Measurements from ENCODE around the gene PRSS50.
A peak's percentile ranks its signal among the peaks of the same experiment; 100 is the strongest.
"Not testable (repeated sequence)": the region's sequence is repeated elsewhere in the genome, so short reads cannot be mapped to it uniquely, and the experiment has no call there.

Gene PRSS50

GRCh38 chr3:46705751-46706552 lies 11.7 kb downstream of the PRSS50 start:
- H3K4me3 Mint-ChIP-seq, result no peak overlapping the region
- no peak overlapping the region for H3K27ac Mint-ChIP-seq
- ATAC-seq, result no peak
- H3K27me3 Mint-ChIP-seq, result peaks cover 24% of the 10 kb centered on the region
- no peaks in the 10 kb centered on the region for H3K4me1 Mint-ChIP-seq
- no peaks in the 10 kb centered on the region for H3K36me3 Mint-ChIP-seq
- no peaks in the 10 kb centered on the region for H3K9me3 Mint-ChIP-seq

GRCh38 chr3:46705022-46705530 lies 12.6 kb downstream of the PRSS50 start:
- Mint-ChIP-seq H3K4me1 (no peaks in the 10 kb centered on the region), H3K27ac (no peak overlapping the region), H3K27me3 (peaks cover 24% of the 10 kb centered on the region), H3K36me3 (no peaks in the 10 kb centered on the region), H3K9me3 (no peaks in the 10 kb centered on the region), H3K4me3 (no peak overlapping the region)
- peak; percentile 68 for ATAC-seq

- H3K4me1 Mint-ChIP-seq, H3K9me3 Mint-ChIP-seq: not testable (repeated sequence)
- H3K27me3 Mint-ChIP-seq, result peaks cover 24% of the 10 kb centered on the region
Measured at GRCh38 chr3:46704346-46704745, 13.3 kb downstream of the PRSS50 start.

GRCh38 chr3:46703013-46703520 lies 14.6 kb downstream of the PRSS50 start:
- no peak for ATAC-seq
- H3K4me1 Mint-ChIP-seq, result no peaks in the 10 kb centered on the region
- no peaks in the 10 kb centered on the region for H3K36me3 Mint-ChIP-seq
- no peak overlapping the region for H3K4me3 Mint-ChIP-seq
- H3K27me3 Mint-ChIP-seq, result peaks cover 24% of the 10 kb centered on the region
- no peak overlapping the region for H3K27ac Mint-ChIP-seq
- H3K9me3 Mint-ChIP-seq, result no peaks in the 10 kb centered on the region

More at GRCh38 chr3:46704346-46704745, 13.3 kb downstream of the PRSS50 start:
- not testable (repeated sequence) for H3K4me3 Mint-ChIP-seq, H3K36me3 Mint-ChIP-seq, H3K27ac Mint-ChIP-seq, ATAC-seq

GRCh38 chr3:46702246-46703012 lies 15.2 kb downstream of the PRSS50 start:
- no peaks in the 10 kb centered on the region for H3K4me1 Mint-ChIP-seq
- no peak for ATAC-seq
- H3K27me3 Mint-ChIP-seq, result peaks cover 24% of the 10 kb centered on the region
- no peaks in the 10 kb centered on the region for H3K36me3 Mint-ChIP-seq
- no peak overlapping the region for H3K27ac Mint-ChIP-seq
- no peaks in the 10 kb centered on the region for H3K9me3 Mint-ChIP-seq
- H3K4me3 Mint-ChIP-seq, result no peak overlapping the region

- ATAC-seq, result no peak
- Mint-ChIP-seq H3K27me3 (peaks cover 21% of the 10 kb centered on the region), H3K4me1 (no peaks in the 10 kb centered on the region), H3K9me3 (no peaks in the 10 kb centered on the region), H3K4me3 (no peak within 1 kb of the TSS), H3K36me3 (no peaks in the 10 kb centered on the region), H3K27ac (no peak within 1 kb of the TSS)
Measured at GRCh38 chr3:46701181-46701939, 16.3 kb downstream of the PRSS50 start, which contains the start of gene TMIE. TMIE (plus strand) TSS chr3:46701392; CDS start chr3:46701488, 96 bp downstream.

GRCh38 chr3:46700772-46701171 lies 16.9 kb downstream of the PRSS50 start:
- peaks cover 15% of the 10 kb centered on the region for H3K27me3 Mint-ChIP-seq
- H3K4me1 Mint-ChIP-seq, result peaks cover 4% of the 10 kb centered on the region
- H3K27ac Mint-ChIP-seq, result no peak overlapping the region
- no peak overlapping the region for H3K4me3 Mint-ChIP-seq
- H3K36me3 Mint-ChIP-seq, result no peaks in the 10 kb centered on the region
- no peak for ATAC-seq
- no peaks in the 10 kb centered on the region for H3K9me3 Mint-ChIP-seq

- peaks cover 13% of the 10 kb centered on the region for H3K27me3 Mint-ChIP-seq
- H3K4me1 Mint-ChIP-seq, result peaks cover 13% of the 10 kb centered on the region
- H3K36me3 Mint-ChIP-seq, result no peaks in the 10 kb centered on the region
- H3K4me3 Mint-ChIP-seq, result no peak overlapping the region
- no peaks in the 10 kb centered on the region for H3K9me3 Mint-ChIP-seq
- no peak for ATAC-seq
- no peak overlapping the region for H3K27ac Mint-ChIP-seq
Measured at GRCh38 chr3:46699676-46700523, 17.8 kb downstream of the PRSS50 start.

- ATAC-seq, result no peak
- no peak overlapping the region for H3K4me3 Mint-ChIP-seq
- H3K36me3 Mint-ChIP-seq, result no peaks in the 10 kb centered on the region
- no peaks in the 10 kb centered on the region for H3K9me3 Mint-ChIP-seq
- no peak overlapping the region for H3K27ac Mint-ChIP-seq
- H3K27me3 Mint-ChIP-seq, result peaks cover 10% of the 10 kb centered on the region
- peaks cover 40% of the 10 kb centered on the region for H3K4me1 Mint-ChIP-seq
Measured at GRCh38 chr3:46695962-46696894, 21.4 kb downstream of the PRSS50 start.

GRCh38 chr3:46695177-46695961 lies 22.3 kb downstream of the PRSS50 start:
- peak overlapping the region; percentile 13 for H3K27ac Mint-ChIP-seq
- no peak for ATAC-seq
- no peaks in the 10 kb centered on the region for H3K36me3 Mint-ChIP-seq
- H3K4me1 Mint-ChIP-seq, result peaks cover 40% of the 10 kb centered on the region
- H3K27me3 Mint-ChIP-seq, result peaks cover 19% of the 10 kb centered on the region
- no peak overlapping the region for H3K4me3 Mint-ChIP-seq
- H3K9me3 Mint-ChIP-seq, result no peaks in the 10 kb centered on the region

GRCh38 chr3:46694520-46694919 lies 23.1 kb downstream of the PRSS50 start:
- Mint-ChIP-seq H3K4me1 (peaks cover 40% of the 10 kb centered on the region), H3K27me3 (peaks cover 28% of the 10 kb centered on the region), H3K36me3 (no peaks in the 10 kb centered on the region), H3K9me3 (no peaks in the 10 kb centered on the region), H3K4me3 (peak overlapping the region; percentile 19), H3K27ac (no peak overlapping the region)
- ATAC-seq, result no peak

GRCh38 chr3:46693892-46694226 lies 23.8 kb downstream of the PRSS50 start:
- H3K27ac Mint-ChIP-seq, result no peak overlapping the region
- ATAC-seq, result peak; percentile 61

More at GRCh38 chr3:46693892-46694226, 23.8 kb downstream of the PRSS50 start:
- Mint-ChIP-seq H3K9me3 (no peaks in the 10 kb centered on the region), H3K4me1 (peaks cover 40% of the 10 kb centered on the region), H3K4me3 (peak overlapping the region; percentile 79), H3K27me3 (peaks cover 34% of the 10 kb centered on the region), H3K36me3 (no peaks in the 10 kb centered on the region)
